ENCODE results near the gene UBE2J2. TPM values are rescaled to one million over a fixed set of nuclear protein-coding genes. Genes with fewer than 3 reads are reported as not detected.

Gene UBE2J2
- total RNA-seq, 2 donors from 2014 or later: 69.9 to 72.7 TPM

DNA sequence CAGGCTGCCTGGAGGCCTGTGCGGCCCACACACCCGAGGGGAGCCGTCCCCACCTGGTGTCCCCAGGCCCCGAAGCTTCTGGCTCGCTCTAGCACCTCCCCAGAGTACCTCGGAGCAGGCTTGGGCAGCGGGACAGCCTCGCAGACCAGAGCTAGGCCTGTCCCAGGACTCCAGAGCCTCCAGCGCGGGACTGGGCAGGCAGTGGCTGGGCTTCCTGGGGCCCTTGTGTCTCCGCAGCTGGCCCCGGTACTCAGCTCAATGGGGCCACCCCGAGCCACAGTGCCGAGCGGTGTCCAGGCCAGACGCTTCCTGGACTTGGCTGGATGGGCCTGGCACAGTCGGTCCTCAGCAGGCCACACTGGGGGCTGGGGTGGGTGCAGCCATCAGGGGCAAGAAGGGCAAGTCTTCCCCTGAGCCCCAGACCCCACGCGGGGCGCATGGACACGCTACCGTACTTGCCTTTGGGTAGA lies 11.5 kb upstream of the UBE2J2 start:
- no peak overlapping the region for H3K27ac ChIP-seq (ENCODE audit: low read depth, low read length)
- no peaks in the 10 kb centered on the region for H3K4me1 ChIP-seq (ENCODE audit: control insufficient read depth, insufficient read depth, low read length)
- 93 to 100% methylated on average over 9 to 22 of the region's 22 CpGs for WGBS, 2 experiments (ENCODE audit: insufficient coverage in 1 of 2, insufficient read length in 1 of 2)
- Mint-ChIP-seq H3K27ac (no peak overlapping the region), H3K9me3 (peaks cover 2% of the 10 kb centered on the region), H3K36me3 (ENCODE audit: low read depth) (no peaks in the 10 kb centered on the region), H3K27me3 (ENCODE audit: insufficient read depth) (no peaks in the 10 kb centered on the region), H3K4me1 (no peaks in the 10 kb centered on the region), H3K4me3 (no peak overlapping the region)
- TF ChIP-seq, protein P1, sequence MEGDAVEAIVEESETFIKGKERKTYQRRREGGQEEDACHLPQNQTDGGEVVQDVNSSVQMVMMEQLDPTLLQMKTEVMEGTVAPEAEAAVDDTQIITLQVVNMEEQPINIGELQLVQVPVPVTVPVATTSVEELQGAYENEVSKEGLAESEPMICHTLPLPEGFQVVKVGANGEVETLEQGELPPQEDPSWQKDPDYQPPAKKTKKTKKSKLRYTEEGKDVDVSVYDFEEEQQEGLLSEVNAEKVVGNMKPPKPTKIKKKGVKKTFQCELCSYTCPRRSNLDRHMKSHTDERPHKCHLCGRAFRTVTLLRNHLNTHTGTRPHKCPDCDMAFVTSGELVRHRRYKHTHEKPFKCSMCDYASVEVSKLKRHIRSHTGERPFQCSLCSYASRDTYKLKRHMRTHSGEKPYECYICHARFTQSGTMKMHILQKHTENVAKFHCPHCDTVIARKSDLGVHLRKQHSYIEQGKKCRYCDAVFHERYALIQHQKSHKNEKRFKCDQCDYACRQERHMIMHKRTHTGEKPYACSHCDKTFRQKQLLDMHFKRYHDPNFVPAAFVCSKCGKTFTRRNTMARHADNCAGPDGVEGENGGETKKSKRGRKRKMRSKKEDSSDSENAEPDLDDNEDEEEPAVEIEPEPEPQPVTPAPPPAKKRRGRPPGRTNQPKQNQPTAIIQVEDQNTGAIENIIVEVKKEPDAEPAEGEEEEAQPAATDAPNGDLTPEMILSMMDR (conservative IDR thresholded peaks at IDR 0.05): no peak
- H3K9ac ChIP-seq (ENCODE audit: extremely low read depth, low read length, poor library complexity, severe bottlenecking): no peak overlapping the region
- no peaks in the 10 kb centered on the region for H3K27me3 ChIP-seq (ENCODE audit: control insufficient read depth, insufficient read depth, low read length, poor library complexity, severe bottlenecking)
- H3K9me3 ChIP-seq (ENCODE audit: control insufficient read depth, low read length): no peaks in the 10 kb centered on the region
- DNase-seq: peak; percentile 66
- H3K4me3 ChIP-seq (ENCODE audit: low read length): no peak overlapping the region
- no peaks in the 10 kb centered on the region for H3K36me3 ChIP-seq (ENCODE audit: control insufficient read depth, insufficient read depth, low read length)

DNA sequence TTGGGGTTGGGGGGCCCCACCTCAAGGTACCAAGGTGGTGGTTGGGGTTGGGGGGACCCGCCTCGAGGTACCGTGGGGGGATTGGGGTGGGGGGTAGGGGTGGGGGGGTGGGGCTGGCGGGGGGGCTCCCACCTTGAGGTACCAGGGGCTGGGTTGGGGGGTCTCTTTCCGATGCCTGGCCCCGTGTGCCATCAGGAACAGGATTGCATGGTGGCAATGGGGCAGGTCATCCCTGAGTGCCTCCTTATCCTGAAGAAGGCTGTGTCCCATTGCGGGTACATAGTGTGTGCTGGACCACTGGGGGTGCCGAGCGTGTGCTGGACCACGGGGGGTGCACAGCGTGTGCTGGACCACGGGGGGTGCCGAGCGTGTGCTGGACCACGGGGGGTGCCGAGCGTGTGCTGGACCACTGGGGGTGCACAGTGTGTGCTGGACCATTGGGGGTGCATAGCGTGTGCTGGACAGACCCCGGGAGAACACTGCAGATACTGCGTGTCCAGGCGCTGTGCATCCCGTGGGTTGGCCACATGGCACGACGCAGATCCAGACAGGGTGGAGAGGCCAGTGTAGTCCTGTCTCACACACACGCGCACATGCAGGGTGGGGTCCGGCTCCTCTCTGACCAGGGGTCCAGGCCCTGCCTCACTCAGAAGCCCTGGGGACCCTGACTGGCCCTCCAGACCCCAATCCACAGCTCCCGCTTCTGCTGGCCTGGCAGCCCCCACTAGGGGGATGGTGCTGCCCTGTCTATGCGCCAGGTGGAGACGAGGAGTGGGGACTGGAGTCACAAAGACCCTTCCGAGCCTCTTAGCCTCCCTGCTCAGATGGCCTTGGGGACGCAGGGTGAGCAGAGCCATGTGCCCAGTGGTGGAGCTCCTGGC lies 10.8 kb upstream of the UBE2J2 start:
- H3K9ac ChIP-seq (ENCODE audit: extremely low read depth, low read length, poor library complexity, severe bottlenecking): no peak overlapping the region
- Mint-ChIP-seq H3K27me3 (ENCODE audit: insufficient read depth) (no peaks in the 10 kb centered on the region), H3K27ac (no peak overlapping the region), H3K4me1 (no peaks in the 10 kb centered on the region), H3K4me3 (no peak overlapping the region), H3K9me3 (no peaks in the 10 kb centered on the region), H3K36me3 (ENCODE audit: low read depth) (no peaks in the 10 kb centered on the region)
- no peaks in the 10 kb centered on the region for H3K36me3 ChIP-seq (ENCODE audit: control insufficient read depth, insufficient read depth, low read length)
- H3K4me1 ChIP-seq (ENCODE audit: control insufficient read depth, insufficient read depth, low read length): no peaks in the 10 kb centered on the region
- TF ChIP-seq, protein P1 (conservative IDR thresholded peaks at IDR 0.05): no peak
- no peaks in the 10 kb centered on the region for H3K27me3 ChIP-seq (ENCODE audit: control insufficient read depth, insufficient read depth, low read length, poor library complexity, severe bottlenecking)
- H3K9me3 ChIP-seq (ENCODE audit: control insufficient read depth, low read length): no peaks in the 10 kb centered on the region
- H3K27ac ChIP-seq (ENCODE audit: low read depth, low read length): no peak overlapping the region
- no peak overlapping the region for H3K4me3 ChIP-seq (ENCODE audit: low read length)
- 92 to 94% methylated on average over 20 to 28 of the region's 32 CpGs for WGBS, 2 experiments (ENCODE audit: insufficient coverage in 1 of 2, insufficient read length in 1 of 2)
- DNase-seq: no peak

DNA sequence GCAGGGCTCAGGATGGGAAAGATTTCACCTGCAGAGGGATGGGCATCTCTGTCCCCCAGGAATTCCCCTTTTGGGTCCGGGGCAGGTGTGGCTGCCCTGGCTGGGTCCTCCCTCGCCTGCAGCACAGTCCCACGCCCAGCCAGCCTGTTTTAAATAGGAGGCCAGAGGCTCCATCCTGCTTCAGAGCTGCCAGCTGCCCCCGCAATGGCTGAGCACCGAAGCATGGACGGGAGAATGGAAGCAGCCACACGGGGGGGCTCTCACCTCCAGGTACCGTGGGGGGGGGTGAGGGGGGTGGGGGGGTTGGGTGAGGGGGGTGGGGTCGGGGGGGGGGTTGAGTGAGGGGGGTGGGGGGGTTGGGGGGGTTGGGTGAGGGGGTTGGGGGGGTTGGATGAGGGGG lies 10.2 kb upstream of the UBE2J2 start:
- Histone ChIP-seq H3K4me1 (ENCODE audit: control insufficient read depth, insufficient read depth, low read length) (no peaks in the 10 kb centered on the region), H3K36me3 (ENCODE audit: control insufficient read depth, insufficient read depth, low read length) (no peaks in the 10 kb centered on the region), H3K4me3 (ENCODE audit: low read length) (no peak overlapping the region), H3K9me3 (ENCODE audit: control insufficient read depth, low read length) (no peaks in the 10 kb centered on the region), H3K27me3 (ENCODE audit: control insufficient read depth, insufficient read depth, low read length, poor library complexity, severe bottlenecking) (no peaks in the 10 kb centered on the region), H3K27ac (ENCODE audit: low read depth, low read length) (no peak overlapping the region), H3K9ac (ENCODE audit: extremely low read depth, low read length, poor library complexity, severe bottlenecking) (no peak overlapping the region)
- no peaks in the 10 kb centered on the region for H3K36me3 Mint-ChIP-seq (ENCODE audit: low read depth)
- TF ChIP-seq, protein P1 (conservative IDR thresholded peaks at IDR 0.05): no peak
- DNase-seq: peak; percentile 74
- 72 to 83% methylated on average over 3 to 6 of the region's 9 CpGs for WGBS, 2 experiments (ENCODE audit: insufficient coverage in 1 of 2, insufficient read length in 1 of 2)
- no peak overlapping the region for H3K4me3 Mint-ChIP-seq
- H3K27me3 Mint-ChIP-seq (ENCODE audit: insufficient read depth): no peaks in the 10 kb centered on the region
- H3K27ac Mint-ChIP-seq: no peak overlapping the region
- no peaks in the 10 kb centered on the region for H3K4me1 Mint-ChIP-seq
- no peaks in the 10 kb centered on the region for H3K9me3 Mint-ChIP-seq
